ENCODE data around the gene SGCA. TPM values are rescaled to one million over a fixed set of nuclear protein-coding genes. Genes with fewer than 3 reads are reported as not detected.

SGCA gene
- total and polyA plus RNA-seq, 2 donors (not counting 3 experiments of a cell fraction or from before 2014, with no cell fraction given) = not detected

DNA sequence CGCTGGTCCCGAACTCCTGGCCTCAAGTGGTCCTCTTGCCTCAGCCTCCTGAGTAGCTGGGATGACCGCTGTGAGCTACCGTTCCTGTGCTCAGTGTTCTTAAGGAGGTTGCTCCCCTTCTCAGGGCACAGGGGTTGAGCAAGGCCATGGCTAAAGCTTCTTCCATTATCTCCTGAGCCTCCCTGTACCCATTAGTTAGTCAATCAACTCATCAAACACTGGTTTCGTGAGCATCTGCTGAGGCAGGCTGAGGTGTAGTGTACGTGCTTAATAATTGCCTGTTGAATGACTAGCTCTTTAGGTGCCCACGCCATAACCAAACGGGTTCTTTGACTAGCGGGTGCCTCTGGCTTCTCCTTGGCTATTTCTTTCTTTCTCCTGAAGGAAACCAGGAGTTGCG is 11.7 kb downstream of the SGCA start:
- H3K4me2 ChIP-seq (ENCODE audit: insufficient read depth, low read length) = peak overlapping the region; percentile 2
- CTCF ChIA-PET = interaction anchor here (0.6 to 3.5 kb wide), 22 partner anchors 9 to 324 kb away, joined by 3 to 75 read pairs (median 4); partner anchors contain the start of genes COL1A1, SGCA and TMEM92
- no peaks in the 10 kb centered on the region for H3K9me1 ChIP-seq (replicated peaks; ENCODE audit: control insufficient read depth, extremely low read depth, insufficient read depth, low read length)
- peaks cover 16% of the 10 kb centered on the region for H3K4me1 ChIP-seq (ENCODE audit: control insufficient read depth, extremely low read depth, insufficient read depth, low read length)
- DNase-seq (ENCODE audit: low read depth, low spot score) (no peak), FAIRE-seq (peak; percentile 37)
- no peaks in the 10 kb centered on the region for H4K20me1 ChIP-seq (replicated peaks; ENCODE audit: control insufficient read depth, extremely low read depth, insufficient read depth, low read length)
- H2AFZ ChIP-seq (ENCODE audit: low read depth, low read length) = peak overlapping the region; percentile 36
- POLR2A ChIA-PET = interaction anchor here (1.6 kb wide), 1 partner anchor 26 kb away, joined by 3 read pairs; no protein-coding TSS in a partner anchor
- TF ChIP-seq, protein P1, sequence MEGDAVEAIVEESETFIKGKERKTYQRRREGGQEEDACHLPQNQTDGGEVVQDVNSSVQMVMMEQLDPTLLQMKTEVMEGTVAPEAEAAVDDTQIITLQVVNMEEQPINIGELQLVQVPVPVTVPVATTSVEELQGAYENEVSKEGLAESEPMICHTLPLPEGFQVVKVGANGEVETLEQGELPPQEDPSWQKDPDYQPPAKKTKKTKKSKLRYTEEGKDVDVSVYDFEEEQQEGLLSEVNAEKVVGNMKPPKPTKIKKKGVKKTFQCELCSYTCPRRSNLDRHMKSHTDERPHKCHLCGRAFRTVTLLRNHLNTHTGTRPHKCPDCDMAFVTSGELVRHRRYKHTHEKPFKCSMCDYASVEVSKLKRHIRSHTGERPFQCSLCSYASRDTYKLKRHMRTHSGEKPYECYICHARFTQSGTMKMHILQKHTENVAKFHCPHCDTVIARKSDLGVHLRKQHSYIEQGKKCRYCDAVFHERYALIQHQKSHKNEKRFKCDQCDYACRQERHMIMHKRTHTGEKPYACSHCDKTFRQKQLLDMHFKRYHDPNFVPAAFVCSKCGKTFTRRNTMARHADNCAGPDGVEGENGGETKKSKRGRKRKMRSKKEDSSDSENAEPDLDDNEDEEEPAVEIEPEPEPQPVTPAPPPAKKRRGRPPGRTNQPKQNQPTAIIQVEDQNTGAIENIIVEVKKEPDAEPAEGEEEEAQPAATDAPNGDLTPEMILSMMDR (IDR thresholded peaks at IDR 0.05; ENCODE audit: extremely low read depth in 1 of 2, insufficient read depth in 1 of 2, low read depth in 1 of 2, low read length in 2 of 2) = no peak
- TF ChIP-seq POLR2AphosphoS5 (IDR thresholded peaks at IDR 0.05; ENCODE audit: insufficient read depth, low read depth, low read length) = no peak
- TF ChIP-seq, protein P2, sequence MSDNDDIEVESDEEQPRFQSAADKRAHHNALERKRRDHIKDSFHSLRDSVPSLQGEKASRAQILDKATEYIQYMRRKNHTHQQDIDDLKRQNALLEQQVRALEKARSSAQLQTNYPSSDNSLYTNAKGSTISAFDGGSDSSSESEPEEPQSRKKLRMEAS (IDR thresholded peaks at IDR 0.05; ENCODE audit: insufficient read depth, insufficient read length) = no peak
- TF ChIP-seq MYC (IDR thresholded peaks at IDR 0.05; ENCODE audit: low read depth, low read length) = no peak
- TF ChIP-seq EZH2 (IDR thresholded peaks at IDR 0.05; ENCODE audit: borderline replicate concordance, low read depth, low read length, severe bottlenecking) = no peak
- TF ChIP-seq FOS (IDR thresholded peaks at IDR 0.05; ENCODE audit: borderline replicate concordance, insufficient read depth, low read length) = no peak
- TF ChIP-seq POLR2A (IDR thresholded peaks at IDR 0.05; ENCODE audit: low read depth, low read length) = no peak
- TF ChIP-seq JUN (IDR thresholded peaks at IDR 0.05; ENCODE audit: borderline replicate concordance, insufficient read depth, insufficient read length, low read depth) = no peak
- no peak for TF ChIP-seq GATA2 (IDR thresholded peaks at IDR 0.05; ENCODE audit: insufficient read depth, insufficient read length, low read depth, low read length)
- H3K4me3 ChIP-seq (replicated peaks in 1 of 3; ENCODE audit: insufficient read depth in 1 of 3, low read depth in 1 of 3, low read length in 3 of 3) = no peak overlapping the region
- no peaks in the 10 kb centered on the region for H3K9me3 ChIP-seq (replicated peaks; ENCODE audit: control insufficient read depth, insufficient read depth, low read length)
- H3K79me2 ChIP-seq (ENCODE audit: control insufficient read depth, insufficient read depth, low read length) = no peaks in the 10 kb centered on the region
- H3K27ac ChIP-seq (ENCODE audit: insufficient read depth, low read depth, low read length) = peak overlapping the region; percentile 73
- H3K27me3 ChIP-seq (ENCODE audit: control insufficient read depth in 2 of 2, insufficient read depth in 2 of 2, low read length in 2 of 2) = no peaks in the 10 kb centered on the region
- no peaks in the 10 kb centered on the region for H3K36me3 ChIP-seq (ENCODE audit: control insufficient read depth in 2 of 2, extremely low read depth in 1 of 2, insufficient read depth in 2 of 2, low read length in 2 of 2)
- intact Hi-C loops (cut with micrococcal nuclease) (no loop called here), dilution Hi-C loops (cut with MboI; ENCODE audit: extremely low pct_ligation_motif_present, low sequenced_read_pairs) (no loop called here)
- BruUV-seq (replicated peaks) = no TSS peak
- H3K9ac ChIP-seq (replicated peaks; ENCODE audit: extremely low read depth, insufficient read depth, low read length) = peak overlapping the region; percentile 57

All from endothelial cell of umbilical vein (primary cell).